GM19035 (cell line): ENCODE data around the gene FOXF1.

Source experiments
- ATAC-seq: cut with Tn5 transposase; IDR thresholded peaks from one replicate; pipeline ENCODE4 v1.9.1; 2021; ENCODE audit not compliant: unreplicated experiment

Gene FOXF1

GRCh38 chr16:86503830-86504229, 6.5 kb upstream of the FOXF1 start:
- no peak for ATAC-seq

GRCh38 chr16:86504315-86505184, 5.8 kb upstream of the FOXF1 start:
- no peak for ATAC-seq

- ATAC-seq = no peak
Measured at GRCh38 chr16:86505185-86505898, 5.0 kb upstream of the FOXF1 start.

- ATAC-seq = no peak
Measured at GRCh38 chr16:86505899-86506864, 4.1 kb upstream of the FOXF1 start.

- no peak for ATAC-seq
Measured at GRCh38 chr16:86507173-86508027, 2.9 kb upstream of the FOXF1 start.

GRCh38 chr16:86508028-86508946, 2.0 kb upstream of the FOXF1 start:
- ATAC-seq = no peak

- no peak for ATAC-seq
Measured at GRCh38 chr16:86508947-86509758, 1.2 kb upstream of the FOXF1 start.

- no peak for ATAC-seq
Measured at GRCh38 chr16:86509759-86510464, 415 bp upstream of the FOXF1 start.

GRCh38 chr16:86511317-86512161, 1.2 kb downstream of the FOXF1 start:
- ATAC-seq = no peak

- no peak for ATAC-seq
Measured at GRCh38 chr16:86512301-86512859, 2.1 kb downstream of the FOXF1 start.

- ATAC-seq = no peak
Measured at GRCh38 chr16:86512860-86513470, 2.6 kb downstream of the FOXF1 start.

- ATAC-seq = no peak
Measured at GRCh38 chr16:86513471-86514277, 3.3 kb downstream of the FOXF1 start.

GRCh38 chr16:86514481-86515376, 4.4 kb downstream of the FOXF1 start:
- ATAC-seq = no peak

GRCh38 chr16:86515413-86515776, 5.1 kb downstream of the FOXF1 start:
- no peak for ATAC-seq
